Osteoblast (primary cell): ENCODE data around the gene BBS5. TPM values are rescaled to one million over a fixed set of nuclear protein-coding genes. Genes with fewer than 3 reads are reported as not detected.

Experiments used
- DNase-seq: peaks from one replicate; pipeline ENCODE4 v3.0.0; 2011; ENCODE audit warnings: low spot score, mixed read lengths; ENCODE audit not compliant: insufficient read length; ENCODE audit errors: missing footprints
- H2AFZ ChIP-seq: 2 replicates; pipeline ENCODE4 v1.6.0; 2011; ENCODE audit warnings: mild to moderate bottlenecking, low read length
- H3K27ac ChIP-seq: 2 replicates; pipeline ENCODE4 v1.5.1; 2011; ENCODE audit warnings: mild to moderate bottlenecking, low read depth, low read length, moderate library complexity
- H3K27me3 ChIP-seq: 2 replicates; pipeline ENCODE4 v1.6.0; 2012; ENCODE audit warnings: mild to moderate bottlenecking, control low read depth, inconsistent platforms, low read length, moderate library complexity; ENCODE audit not compliant: insufficient read depth
- H3K36me3 ChIP-seq: 2 replicates; pipeline ENCODE4 v1.5.1; 2011; ENCODE audit warnings: mild to moderate bottlenecking, low read length, control low read depth, moderate library complexity; ENCODE audit not compliant: insufficient read depth
- H3K4me1 ChIP-seq: 2 replicates; pipeline ENCODE4 v1.5.1; 2011; ENCODE audit warnings: mild to moderate bottlenecking, low read length, control low read depth, moderate library complexity; ENCODE audit not compliant: insufficient read depth
- H3K4me2 ChIP-seq: 2 replicates; pipeline ENCODE4 v1.6.0; 2011; ENCODE audit warnings: mild to moderate bottlenecking, low read length; ENCODE audit not compliant: insufficient read depth
- H3K4me3 ChIP-seq: fragments of 200-600 bp; sonication (generic); 3 replicates; pipeline ENCODE4 v1.5.1; 2012; ENCODE audit warnings: mild to moderate bottlenecking, low read length, inconsistent platforms; ENCODE audit not compliant: insufficient read depth
- H3K79me2 ChIP-seq: 2 replicates; pipeline ENCODE4 v1.6.0; 2012; ENCODE audit warnings: mild to moderate bottlenecking, low read length, control low read depth, inconsistent platforms; ENCODE audit not compliant: insufficient read depth
- H3K9me3 ChIP-seq: 2 replicates; pipeline ENCODE4 v1.5.1; 2011; ENCODE audit warnings: low read depth, low read length, control low read depth
- H4K20me1 ChIP-seq: 2 replicates; pipeline ENCODE4 v1.6.0; 2012; ENCODE audit warnings: mild to moderate bottlenecking, low read length, control low read depth; ENCODE audit not compliant: insufficient read depth
- CTCF ChIP-seq: IDR thresholded peaks from 2 replicates; pipeline ENCODE4 v1.5.1; 2011; ENCODE audit warnings: mild to moderate bottlenecking, low read depth, low read length, moderate library complexity; ENCODE audit errors: extremely low read depth
- total RNA-seq: library from RNA; depleted of rRNA; stranded (reverse); fragments of >200 nt; gene quantifications from 2 replicates; pipeline ENCODE4 v1.2.3, GENCODE V29; 2012

Gene BBS5
- total RNA-seq, 1 donor = 5.8 TPM

- H3K9me3 ChIP-seq = no peaks in the 10 kb centered on the region
- no peaks in the 10 kb centered on the region for H3K36me3 ChIP-seq
- peaks cover 11% of the 10 kb centered on the region for H3K4me1 ChIP-seq
- no peak for TF ChIP-seq CTCF
- H2AFZ ChIP-seq = no peak overlapping the region
- no peak overlapping the region for H3K4me2 ChIP-seq
- H3K79me2 ChIP-seq = no peaks in the 10 kb centered on the region
- H3K27me3 ChIP-seq = no peaks in the 10 kb centered on the region
- H4K20me1 ChIP-seq = no peaks in the 10 kb centered on the region
- no peak for DNase-seq
- no peak overlapping the region for H3K4me3 ChIP-seq
- H3K27ac ChIP-seq = no peak overlapping the region
Measured at GRCh38 chr2:169461143-169461542, 18.2 kb upstream of the BBS5 start.

GRCh38 chr2:169462896-169463695, 16.2 kb upstream of the BBS5 start:
- H3K79me2 ChIP-seq = no peaks in the 10 kb centered on the region
- H3K4me3 ChIP-seq = peak overlapping the region; percentile 10
- no peaks in the 10 kb centered on the region for H3K27me3 ChIP-seq
- H3K27ac ChIP-seq = peak overlapping the region; percentile 43
- H4K20me1 ChIP-seq = no peaks in the 10 kb centered on the region
- no peak for TF ChIP-seq CTCF
- H3K36me3 ChIP-seq = no peaks in the 10 kb centered on the region
- H2AFZ ChIP-seq = peak overlapping the region; percentile 45
- H3K4me1 ChIP-seq = peaks cover 11% of the 10 kb centered on the region
- peak overlapping the region; percentile 64 for H3K4me2 ChIP-seq
- no peaks in the 10 kb centered on the region for H3K9me3 ChIP-seq
- DNase-seq = peak; percentile 58

- no peak for TF ChIP-seq CTCF
- no peak for DNase-seq
- H2AFZ ChIP-seq = no peak overlapping the region
- H3K4me3 ChIP-seq = no peak overlapping the region
- H4K20me1 ChIP-seq = no peaks in the 10 kb centered on the region
- H3K27ac ChIP-seq = no peak overlapping the region
- H3K4me1 ChIP-seq = peaks cover 11% of the 10 kb centered on the region
- H3K4me2 ChIP-seq = no peak overlapping the region
- no peaks in the 10 kb centered on the region for H3K79me2 ChIP-seq
- H3K36me3 ChIP-seq = no peaks in the 10 kb centered on the region
- H3K27me3 ChIP-seq = no peaks in the 10 kb centered on the region
- H3K9me3 ChIP-seq = no peaks in the 10 kb centered on the region
Measured at GRCh38 chr2:169464466-169464865, 14.8 kb upstream of the BBS5 start.

- H3K27me3 ChIP-seq = no peaks in the 10 kb centered on the region
- H2AFZ ChIP-seq = no peak overlapping the region
- no peaks in the 10 kb centered on the region for H3K9me3 ChIP-seq
- no peak overlapping the region for H3K4me3 ChIP-seq
- TF ChIP-seq CTCF = no peak
- H4K20me1 ChIP-seq = no peaks in the 10 kb centered on the region
- H3K27ac ChIP-seq = no peak overlapping the region
- H3K79me2 ChIP-seq = no peaks in the 10 kb centered on the region
- no peak overlapping the region for H3K4me2 ChIP-seq
- no peaks in the 10 kb centered on the region for H3K36me3 ChIP-seq
- no peak for DNase-seq
- peaks cover 11% of the 10 kb centered on the region for H3K4me1 ChIP-seq
Measured at GRCh38 chr2:169464882-169465281, 14.4 kb upstream of the BBS5 start.
